HCT116 (cell line): ENCODE data around the gene TNFSF12. TPM values are rescaled to one million over a fixed set of nuclear protein-coding genes. Genes with fewer than 3 reads are reported as not detected.

Source experiments
- ATAC-seq: fragments of 200-7000 bp; cut with Tn5 transposase; 2 replicates; pipeline ENCODE4 v1.9.1; 2020; ENCODE audit warnings: mild to moderate bottlenecking, moderate library complexity
- BruUV-seq: library from RNA; stranded (reverse); fragments of 400-500 nt; replicated peaks from 2 replicates; lab custom pipeline; 2021; lab: Mats Ljungman, UMichigan
- CTCF ChIA-PET: fragments of 300-600 bp; sonication (Branson Sonifier 250); formaldehyde crosslinking; loops from one replicate; lab custom pipeline; 2021; ENCODE audit warnings: antibody characterized with exemption; lab: Charles Lee
- POLR2A ChIA-PET: fragments of 300-600, 350-600 bp; sonication (Branson Sonifier 250); formaldehyde crosslinking; loops from one replicate; lab custom pipeline; 2021; ENCODE audit warnings: antibody characterized with exemption; lab: Charles Lee
- RAD21 ChIA-PET, 2 experiments: fragments of 300-600 bp; sonication (Branson Sonifier 250); formaldehyde crosslinking; loops; one replicate each; lab custom pipeline; 2023; ENCODE audit warnings: low total read pairs in 2 of 2; ENCODE audit not compliant: uncharacterized antibody in 2 of 2, unreplicated experiment in 2 of 2, low non-redundant PET in 1 of 2; lab: Charles Lee
- DNase-seq: peaks from one replicate; pipeline ENCODE4 v3.0.0-alpha.2; 2010; ENCODE audit warnings: low read depth, low spot score
- H2AFZ ChIP-seq: fragments of 200-600 bp; shearing (Covaris generic), sonication (generic); 2 replicates; pipeline ENCODE4 v1.6.1; 2017; ENCODE audit warnings: low read depth, mixed run types, mixed read lengths, antibody characterized with exemption, low read length; ENCODE audit not compliant: poor library complexity, severe bottlenecking
- H3K27ac ChIP-seq: 2 replicates; pipeline ENCODE4 v1.5.1; 2012; ENCODE audit warnings: low read depth, low read length
- H3K27me3 ChIP-seq: fragments of 200-600 bp; sonication (generic); 2 replicates; pipeline ENCODE4 v1.6.1; 2016; ENCODE audit warnings: mixed run types, low read length, mixed read lengths; ENCODE audit not compliant: insufficient read depth
- H3K36me3 ChIP-seq, 2 experiments: fragments of 200-500 bp in 1 of 2; fragments of 200-600 bp in 1 of 2; sonication (Bioruptor generic) in 1 of 2; sonication (generic) in 1 of 2; 2 replicates each; pipeline versions ENCODE4 v1.5.1 to v1.6.1; 2014 to 2016; ENCODE audit warnings: low read length in 2 of 2, inconsistent platforms in 1 of 2, mixed read lengths in 1 of 2, mixed run types in 1 of 2; ENCODE audit not compliant: insufficient read depth in 2 of 2, control insufficient read depth in 1 of 2
- H3K4me1 ChIP-seq, 2 experiments: fragments of 200-600 bp in 1 of 2; sonication (generic) in 1 of 2; 2 replicates each; pipeline versions ENCODE4 v1.5.1 to v1.6.1; 2012 to 2017; ENCODE audit warnings: low read length in 2 of 2, inconsistent platforms in 1 of 2, mild to moderate bottlenecking in 1 of 2, mixed read lengths in 1 of 2, mixed run types in 1 of 2, moderate library complexity in 1 of 2; ENCODE audit not compliant: insufficient read depth in 2 of 2, control insufficient read depth in 1 of 2
- H3K4me2 ChIP-seq: fragments of 200-600 bp; sonication (generic); 2 replicates; pipeline ENCODE4 v1.6.1; 2017; ENCODE audit warnings: mixed run types, low read length, mixed read lengths
- H3K4me3 ChIP-seq, 2 experiments: fragments of 200-600 bp in 1 of 2; sonication (generic) in 1 of 2; replicated peaks in 1 of 2; 2 replicates each; pipeline ENCODE4 v1.5.1; 2011 to 2016; ENCODE audit warnings: low read length in 2 of 2, control low read depth in 1 of 2, low read depth in 1 of 2, mild to moderate bottlenecking in 1 of 2, mixed read lengths in 1 of 2, mixed run types in 1 of 2
- H3K79me2 ChIP-seq: fragments of 200-600 bp; sonication (generic); 2 replicates; pipeline ENCODE4 v1.6.1; 2017; ENCODE audit warnings: mild to moderate bottlenecking, mixed run types, low read length, moderate library complexity, mixed read lengths; ENCODE audit not compliant: insufficient read depth
- H3K9ac ChIP-seq: fragments of 200-600 bp; sonication (generic); 2 replicates; pipeline ENCODE4 v1.6.1; 2016; ENCODE audit warnings: low read length, mixed read lengths
- H3K9me2 ChIP-seq: fragments of 200-600 bp; sonication (generic), shearing (Covaris generic); 2 replicates; pipeline ENCODE4 v1.6.1; 2017; ENCODE audit warnings: mixed run types, mild to moderate bottlenecking, moderate library complexity; ENCODE audit not compliant: insufficient read depth
- H3K9me3 ChIP-seq, 2 experiments: fragments of 200-500 bp in 1 of 2; fragments of 200-600 bp in 1 of 2; sonication (Bioruptor generic) in 1 of 2; sonication (generic) in 1 of 2; 2 replicates each; pipeline ENCODE4 v1.6.1; 2014 to 2017; ENCODE audit warnings: low read length in 2 of 2, mixed read lengths in 2 of 2, inconsistent platforms in 1 of 2, low read depth in 1 of 2, mild to moderate bottlenecking in 1 of 2, mixed run types in 1 of 2, moderate library complexity in 1 of 2; ENCODE audit not compliant: control insufficient read depth in 1 of 2, insufficient read depth in 1 of 2
- H4K20me1 ChIP-seq: fragments of 200-600 bp; sonication (generic), shearing (Covaris generic); 2 replicates; pipeline ENCODE4 v1.6.1; 2017; ENCODE audit warnings: mixed run types, mild to moderate bottlenecking, moderate library complexity; ENCODE audit not compliant: insufficient read depth
- EZH2 ChIP-seq: fragments of 200-600 bp; sonication (generic); IDR thresholded peaks from 2 replicates; pipeline ENCODE4 v1.6.1; 2017; ENCODE audit warnings: antibody characterized with exemption, mixed run types
- POLR2AphosphoS5 ChIP-seq: IDR thresholded peaks from 2 replicates; pipeline ENCODE4 v1.6.1; 2011; ENCODE audit warnings: mild to moderate bottlenecking, low read depth, low read length, moderate library complexity
- intact Hi-C: fragments of 100-400 bp; cut with micrococcal nuclease; formaldehyde crosslinking; loops from 2 replicates; pipeline ENCODE4 v1.10.0; 2022
- total RNA-seq: library from RNA; stranded (reverse); gene quantifications from one replicate; pipeline ENCODE4 v1.2.1, GENCODE V29; 2021; ENCODE audit not compliant: unreplicated experiment

The TNFSF12 gene
- total RNA-seq, 1 experiment from 2014 or later: 12.3 TPM

DNA sequence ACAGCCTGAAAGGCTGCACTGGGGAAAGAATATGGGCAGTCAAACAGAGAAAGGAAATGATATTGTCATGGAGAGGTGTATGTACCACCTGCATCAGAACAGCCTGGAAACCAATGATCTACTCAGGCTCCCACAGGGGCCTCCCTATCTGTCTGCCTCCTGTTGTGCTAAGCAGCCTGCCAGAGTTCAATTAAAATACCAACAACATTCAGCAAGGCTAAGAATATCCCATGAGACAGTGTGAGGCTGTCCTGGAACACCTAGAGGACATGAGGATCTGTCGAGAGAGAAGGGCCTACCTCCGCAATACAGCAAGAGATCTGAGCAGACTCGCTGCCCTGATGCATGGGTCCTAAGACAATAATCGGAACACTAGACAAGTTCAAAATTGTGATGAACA lies 57.4 kb downstream of the TNFSF12 start:
- peaks cover 64% of the 10 kb centered on the region for H3K79me2 ChIP-seq
- no peak for TF ChIP-seq EZH2
- TF ChIP-seq POLR2AphosphoS5: no peak
- H3K4me1 ChIP-seq: no peaks in the 10 kb centered on the region
- no peaks in the 10 kb centered on the region for H3K9me2 ChIP-seq
- DNase-seq: no peak
- no peak overlapping the region for H3K27ac ChIP-seq
- H3K4me3 ChIP-seq: no peak overlapping the region
- ChIA-PET CTCF (no interaction called here), POLR2A (no interaction called here), RAD21 (no interaction called here)
- H3K36me3 ChIP-seq: peaks cover 37 to 38% of the 10 kb centered on the region in 2 experiments
- BruUV-seq: no TSS peak
- intact Hi-C loops: no loop called here
- H3K9ac ChIP-seq: no peak overlapping the region
- no peak for ATAC-seq
- no peaks in the 10 kb centered on the region for H3K27me3 ChIP-seq
- H3K4me2 ChIP-seq: no peak overlapping the region
- no peak overlapping the region for H2AFZ ChIP-seq
- H4K20me1 ChIP-seq: 0 out of 2 replicates have a peak, but pooled peaks cover 3% of the 10 kb centered on the region
- no peaks in the 10 kb centered on the region for H3K9me3 ChIP-seq

Other genes with a start within 250 kb of the TNFSF12 start
- 1,139 TPM for gene EIF5A, start 241.4 kb upstream of the TNFSF12 start, total RNA-seq
- 61.3 TPM for gene GPS2, start 233.7 kb upstream of the TNFSF12 start, total RNA-seq
- 56.9 TPM for gene NEURL4, start 219.7 kb upstream of the TNFSF12 start, total RNA-seq
- 8.8 TPM for gene ACAP1, start 212.5 kb upstream of the TNFSF12 start, total RNA-seq
- 5.4 TPM for gene KCTD11, start 196.9 kb upstream of the TNFSF12 start, total RNA-seq
- not detected for gene TMEM95, start 193.9 kb upstream of the TNFSF12 start, total RNA-seq
- 16.8 TPM for gene TNK1, start 168.0 kb upstream of the TNFSF12 start, total RNA-seq
- 43.8 TPM for gene PLSCR3, start 154.5 kb upstream of the TNFSF12 start, total RNA-seq
- gene TMEM256, start 145.0 kb upstream of the TNFSF12 start, total RNA-seq: 110 TPM
- gene NLGN2, start 141.2 kb upstream of the TNFSF12 start, total RNA-seq: 60.5 TPM
- gene SPEM1, start 128.7 kb upstream of the TNFSF12 start, total RNA-seq: 0.32 TPM
- gene SPEM2, start 123.4 kb upstream of the TNFSF12 start, total RNA-seq: not detected
- gene SPEM3, start 120.2 kb upstream of the TNFSF12 start, total RNA-seq: not detected
- 16.4 TPM for gene TMEM102, start 113.6 kb upstream of the TNFSF12 start, total RNA-seq
- gene FGF11, start 109.5 kb upstream of the TNFSF12 start, total RNA-seq: 6.1 TPM
- 10.4 TPM for gene CHRNB1, start 104.0 kb upstream of the TNFSF12 start, total RNA-seq
- 17.1 TPM for gene ZBTB4, start 69.4 kb upstream of the TNFSF12 start, total RNA-seq
- gene SLC35G6, start 67.6 kb upstream of the TNFSF12 start, total RNA-seq: not detected
- gene POLR2A, start 64.7 kb upstream of the TNFSF12 start, total RNA-seq: 205 TPM
- gene TNFSF13, start 9.7 kb downstream of the TNFSF12 start, total RNA-seq: 0.71 TPM
- gene SENP3, start 12.9 kb downstream of the TNFSF12 start, total RNA-seq: 73.8 TPM
- gene CD68, start 30.6 kb downstream of the TNFSF12 start, total RNA-seq: 7.0 TPM
- gene MPDU1, start 34.8 kb downstream of the TNFSF12 start, total RNA-seq: 50.9 TPM
- 0.69 TPM for gene SOX15, start 41.0 kb downstream of the TNFSF12 start, total RNA-seq
- gene FXR2, start 65.8 kb downstream of the TNFSF12 start, total RNA-seq: 49.7 TPM
- 54.9 TPM for gene SAT2, start 78.8 kb downstream of the TNFSF12 start, total RNA-seq
- not detected for gene SHBG, start 81.1 kb downstream of the TNFSF12 start, total RNA-seq
- not detected for gene ATP1B2, start 101.9 kb downstream of the TNFSF12 start, total RNA-seq
- gene TP53, start 138.4 kb downstream of the TNFSF12 start, total RNA-seq: 110 TPM
- gene WRAP53, start 139.4 kb downstream of the TNFSF12 start, total RNA-seq: 28.8 TPM
- gene EFNB3, start 156.1 kb downstream of the TNFSF12 start, total RNA-seq: 0.07 TPM
- 2.0 TPM for gene DNAH2, start 168.7 kb downstream of the TNFSF12 start, total RNA-seq